ENCODE results near the gene C1orf159.
"Not testable (repeated sequence)": the region's sequence is repeated elsewhere in the genome, so short reads cannot be mapped to it uniquely, and the experiment has no call there.

The C1orf159 gene

GRCh38 chr1:1143636-1144035, 27.7 kb upstream of the C1orf159 start:
- TF ChIP-seq CTCF (IDR thresholded peaks at IDR 0.05; ENCODE audit: insufficient read depth, low read length), result no peak
- TF ChIP-seq GABPA (IDR thresholded peaks at IDR 0.05; ENCODE audit: low read depth), result no peak
- TF ChIP-seq POLR2AphosphoS5 (IDR thresholded peaks at IDR 0.05; ENCODE audit: low read depth), result no peak
- no peak for TF ChIP-seq REST (IDR thresholded peaks at IDR 0.05; ENCODE audit: insufficient replicate concordance, low read depth)
- TF ChIP-seq SPI1 (IDR thresholded peaks at IDR 0.05; ENCODE audit: borderline replicate concordance, low read depth), result no peak
- no peak overlapping the region for H3K4me3 ChIP-seq (replicated peaks; ENCODE audit: insufficient read depth, low read length)
- DNase-seq (ENCODE audit: low read depth in 1 of 2, low spot score in 1 of 2), result no peak
- H3K27ac ChIP-seq (replicated peaks), result peak overlapping the region; percentile 94
- no peaks in the 10 kb centered on the region for H3K27me3 ChIP-seq (ENCODE audit: insufficient read depth, poor library complexity, severe bottlenecking)

- Histone ChIP-seq H3K4me3 (replicated peaks; ENCODE audit: insufficient read depth, low read length) (no peak overlapping the region), H3K27me3 (ENCODE audit: insufficient read depth, poor library complexity, severe bottlenecking) (peaks cover 2% of the 10 kb centered on the region), H3K27ac (replicated peaks) (no peak overlapping the region)
- DNase-seq (ENCODE audit: low read depth in 1 of 2, low spot score in 1 of 2), result no peak
- no peak for TF ChIP-seq CTCF (IDR thresholded peaks at IDR 0.05; ENCODE audit: insufficient read depth, low read length)
- TF ChIP-seq SPI1 (IDR thresholded peaks at IDR 0.05; ENCODE audit: borderline replicate concordance, low read depth), result no peak
- TF ChIP-seq GABPA (IDR thresholded peaks at IDR 0.05; ENCODE audit: low read depth), result no peak
- no peak for TF ChIP-seq REST (IDR thresholded peaks at IDR 0.05; ENCODE audit: insufficient replicate concordance, low read depth)
These were observed 27.0 kb upstream of the C1orf159 start for GRCh38 chr1:1142844-1143243.

GRCh38 chr1:1142352-1142751, 26.5 kb upstream of the C1orf159 start:
- not testable (repeated sequence) for H3K27me3 ChIP-seq (ENCODE audit: insufficient read depth, poor library complexity, severe bottlenecking); DNase-seq (ENCODE audit: low read depth in 1 of 2, low spot score in 1 of 2); H3K4me3 ChIP-seq (replicated peaks; ENCODE audit: insufficient read depth, low read length); H3K27ac ChIP-seq (replicated peaks)

GRCh38 chr1:1141911-1142250, 26.0 kb upstream of the C1orf159 start:
- TF ChIP-seq CTCF (IDR thresholded peaks at IDR 0.05; ENCODE audit: insufficient read depth, low read length) (no peak), SPI1 (IDR thresholded peaks at IDR 0.05; ENCODE audit: borderline replicate concordance, low read depth) (no peak), REST (IDR thresholded peaks at IDR 0.05; ENCODE audit: insufficient replicate concordance, low read depth) (no peak), GABPA (IDR thresholded peaks at IDR 0.05; ENCODE audit: low read depth) (no peak), POLR2AphosphoS5 (IDR thresholded peaks at IDR 0.05; ENCODE audit: low read depth) (no peak)
- Histone ChIP-seq H3K27ac (replicated peaks) (no peak overlapping the region), H3K27me3 (ENCODE audit: insufficient read depth, poor library complexity, severe bottlenecking) (peaks cover 6% of the 10 kb centered on the region), H3K4me3 (replicated peaks; ENCODE audit: insufficient read depth, low read length) (no peak overlapping the region)
- no peak for DNase-seq (ENCODE audit: low read depth in 1 of 2, low spot score in 1 of 2)
